ENCODE measurements around the gene TMED7.

The TMED7 gene

GRCh38 chr5:115626445-115626823, 598 bp upstream of the TMED7 start:
- DNase-seq = no peak

GRCh38 chr5:115624994-115625393, 842 bp downstream of the TMED7 start:
- no peak for DNase-seq

GRCh38 chr5:115623658-115624057, 2.2 kb downstream of the TMED7 start:
- no peak for DNase-seq

- DNase-seq = no peak
Observed at GRCh38 chr5:115621365-115621900, 4.4 kb downstream of the TMED7 start.

- no peak for DNase-seq
Observed at GRCh38 chr5:115616892-115617291, 8.9 kb downstream of the TMED7 start.

- no peak for DNase-seq
Observed at GRCh38 chr5:115616472-115616871, 9.4 kb downstream of the TMED7 start.

GRCh38 chr5:115611873-115612272, 14.0 kb downstream of the TMED7 start:
- DNase-seq = no peak

- DNase-seq = no peak
Observed at GRCh38 chr5:115607935-115608334, 17.9 kb downstream of the TMED7 start.

GRCh38 chr5:115605436-115605835, 20.4 kb downstream of the TMED7 start:
- no peak for DNase-seq

- DNase-seq = no peak
Observed at GRCh38 chr5:115602591-115603125, 23.2 kb downstream of the TMED7 start.

GRCh38 chr5:115601701-115602590, 23.9 kb downstream of the TMED7 start, which contains the start of gene TICAM2:
Gene TICAM2, minus strand, starts transcription at chr5:115602479. Its CDS starts 21,223 bp downstream, at chr5:115581256.
- peak; percentile 71 for DNase-seq

- no peak for DNase-seq
Observed at GRCh38 chr5:115600766-115601165, 25.1 kb downstream of the TMED7 start.

GRCh38 chr5:115599924-115600323, 25.9 kb downstream of the TMED7 start:
- DNase-seq = no peak

- no peak for DNase-seq
Observed at GRCh38 chr5:115599502-115599901, 26.3 kb downstream of the TMED7 start.

GRCh38 chr5:115594128-115595047, 31.4 kb downstream of the TMED7 start:
- no peak for DNase-seq

- no peak for DNase-seq
Observed at GRCh38 chr5:115589043-115589442, 36.8 kb downstream of the TMED7 start.

- no peak for DNase-seq
Observed at GRCh38 chr5:115588640-115589039, 37.2 kb downstream of the TMED7 start.

- no peak for DNase-seq
Observed at GRCh38 chr5:115586525-115587146, 39.2 kb downstream of the TMED7 start.

GRCh38 chr5:115585265-115585664, 40.6 kb downstream of the TMED7 start:
- DNase-seq = no peak

GRCh38 chr5:115584501-115584900, 41.3 kb downstream of the TMED7 start:
- DNase-seq = no peak

GRCh38 chr5:115583474-115583873, 42.4 kb downstream of the TMED7 start:
- DNase-seq = no peak

GRCh38 chr5:115580941-115581340, 44.9 kb downstream of the TMED7 start:
- no peak for DNase-seq

GRCh38 chr5:115579747-115580173, 46.1 kb downstream of the TMED7 start:
- DNase-seq = no peak

Data from stimulated activated CD8-positive, alpha-beta memory T cell treated with anti-CD3 and anti-CD28 coated beads, Interleukin-4, amount 100 ng/mL, for 48 hours (primary cell).